ENCODE measurements around the gene GTF2H4. TPM values are rescaled to one million over a fixed set of nuclear protein-coding genes. Genes with fewer than 3 reads are reported as not detected.

Gene GTF2H4
- total and polyA plus RNA-seq, 2 of the 8 experiments (the other 6 are each of a cell fraction or from before 2014, with no cell fraction given): 42.3 to 53.4 TPM

GRCh38 chr6:30898750-30899360 lies 9.2 kb upstream of the GTF2H4 start:
- no peak overlapping the region for H2BK12ac ChIP-seq (ENCODE audit: low read depth, low read length)
- no peak overlapping the region for H3K56ac ChIP-seq (replicated peaks; ENCODE audit: insufficient read length, low read depth, low read length)
- H3K23me2 ChIP-seq (ENCODE audit: low read depth, low read length): peaks cover 5% of the 10 kb centered on the region; the same call in 1 of the 2 replicates
- no peak overlapping the region for H3K4me2 ChIP-seq (ENCODE audit: insufficient read depth in 1 of 2, low read depth in 2 of 2, low read length in 2 of 2)
- H3K4me3 ChIP-seq (ENCODE audit: extremely low read depth in 1 of 4, insufficient read depth in 2 of 4, low read depth in 3 of 4, low read length in 4 of 4): no peak overlapping the region
- no peak overlapping the region for H4K8ac ChIP-seq (ENCODE audit: extremely low read depth, insufficient read depth, low read length)
- H3K4me1 ChIP-seq (replicated peaks in 1 of 4; ENCODE audit: control insufficient read depth in 3 of 4, insufficient read depth in 4 of 4, low read length in 3 of 4): no peaks in the 10 kb centered on the region
- no peak overlapping the region for H2BK120ac ChIP-seq (replicated peaks; ENCODE audit: low read depth, low read length)
- 88% methylated on average over 20 of the region's 23 CpGs; no CpG with 5 or more reads in 1 of the 2 experiments for WGBS, 2 experiments (ENCODE audit: extremely low coverage in 1 of 2, insufficient coverage in 1 of 2, insufficient read length in 1 of 2, insufficient replicate concordance in 2 of 2, low coverage in 1 of 2, low lambda C conversion rate in 2 of 2, missing lambda C conversion rate in 1 of 2)
- H2AFZ ChIP-seq (ENCODE audit: low read length): no peak overlapping the region
- H3K79me2 ChIP-seq (ENCODE audit: control insufficient read depth in 1 of 2, insufficient read depth in 2 of 2, low read length in 2 of 2): no peaks in the 10 kb centered on the region
- H3K9me3 ChIP-seq (ENCODE audit: insufficient read depth in 2 of 2, low read depth in 1 of 2, low read length in 1 of 2): no peaks in the 10 kb centered on the region
- no peak overlapping the region for H3K27ac ChIP-seq (ENCODE audit: low read depth, low read length)
- H2AK5ac ChIP-seq (ENCODE audit: low read depth, low read length): no peak overlapping the region
- no peak overlapping the region for H4K91ac ChIP-seq (replicated peaks; ENCODE audit: insufficient read length, low read length)
- peaks cover 2 to 11% of the 10 kb centered on the region in 2 experiments for H4K20me1 ChIP-seq (replicated peaks in 1 of 2; ENCODE audit: control insufficient read depth in 1 of 2, insufficient read depth in 2 of 2, low read length in 2 of 2)
- no peak overlapping the region for H3K18ac ChIP-seq (ENCODE audit: extremely low read depth, low read length)
- DNase-seq (ENCODE audit: low read depth in 1 of 2, low spot score in 2 of 2): no peak
- ChIA-PET POLR2A (ENCODE audit: partially characterized antibody) (interaction anchor here (1.4 to 5.4 kb wide), 7 partner anchors 10 to 77 kb away, joined by 3 to 22 read pairs (median 5); partner anchors contain the start of genes DDR1 and VARS2), CTCF (ENCODE audit: partially characterized antibody) (interaction anchor here (0.8 to 1.7 kb wide), 10 partner anchors 9 to 181 kb away, joined by 3 to 5 read pairs (median 4); partner anchors contain the start of gene GTF2H4)
- H3K14ac ChIP-seq (ENCODE audit: insufficient read length): no peak overlapping the region
- no peak overlapping the region for H2BK5ac ChIP-seq (ENCODE audit: low read depth, low read length)
- no peak overlapping the region; a peak in 1 of 7 replicates for H3K9ac ChIP-seq (replicated peaks in 1 of 4; ENCODE audit: extremely low read depth in 1 of 4, low read depth in 3 of 4, low read length in 3 of 4)
- no peak overlapping the region for H2BK15ac ChIP-seq (ENCODE audit: low read length)
- H3K79me1 ChIP-seq (ENCODE audit: low read depth, low read length): peaks cover 5% of the 10 kb centered on the region; the same call in 1 of the 2 replicates
- H3K27me3 ChIP-seq (replicated peaks in 1 of 4; ENCODE audit: control insufficient read depth in 3 of 4, extremely low read depth in 1 of 4, insufficient read depth in 3 of 4, low read length in 3 of 4): no peaks in the 10 kb centered on the region
- H2BK20ac ChIP-seq (ENCODE audit: low read length): no peak overlapping the region
- FAIRE-seq: no peak
- H3K23ac ChIP-seq (ENCODE audit: insufficient read length): no peak overlapping the region
- H4K5ac ChIP-seq (ENCODE audit: insufficient read length, low read depth, low read length): no peak overlapping the region
- no peak overlapping the region for H3K4ac ChIP-seq (replicated peaks; ENCODE audit: insufficient read length, low read depth, low read length)
- H3K36me3 ChIP-seq (ENCODE audit: control insufficient read depth in 2 of 4, insufficient read depth in 4 of 4, low read length in 3 of 4): peaks cover 35 to 64% (median 54%) of the 10 kb centered on the region in 4 experiments
- TF ChIP-seq TAF1 (IDR thresholded peaks at IDR 0.05; ENCODE audit: low read depth, low read length): no peak
- TF ChIP-seq, protein P1, sequence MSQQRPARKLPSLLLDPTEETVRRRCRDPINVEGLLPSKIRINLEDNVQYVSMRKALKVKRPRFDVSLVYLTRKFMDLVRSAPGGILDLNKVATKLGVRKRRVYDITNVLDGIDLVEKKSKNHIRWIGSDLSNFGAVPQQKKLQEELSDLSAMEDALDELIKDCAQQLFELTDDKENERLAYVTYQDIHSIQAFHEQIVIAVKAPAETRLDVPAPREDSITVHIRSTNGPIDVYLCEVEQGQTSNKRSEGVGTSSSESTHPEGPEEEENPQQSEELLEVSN (IDR thresholded peaks at IDR 0.05): no peak
- TF ChIP-seq ATF3 (IDR thresholded peaks at IDR 0.05; ENCODE audit: insufficient read depth, low read depth, low read length): no peak
- TF ChIP-seq JUN (IDR thresholded peaks at IDR 0.05; ENCODE audit: low read depth, low read length): no peak
- no peak for TF ChIP-seq MAFK (IDR thresholded peaks at IDR 0.05; ENCODE audit: low read depth, low read length)
- no peak for TF ChIP-seq CTBP2 (IDR thresholded peaks at IDR 0.05; ENCODE audit: borderline replicate concordance, insufficient read depth, insufficient read length, low read length)
- no peak for TF ChIP-seq CHD2 (IDR thresholded peaks at IDR 0.05; ENCODE audit: low read length)
- TF ChIP-seq EGR1 (IDR thresholded peaks at IDR 0.05; ENCODE audit: borderline replicate concordance, low read depth, low read length): no peak
- no peak for TF ChIP-seq SIN3A (conservative IDR thresholded peaks at IDR 0.05 in 1 of 2, IDR thresholded peaks at IDR 0.05 in 1 of 2; ENCODE audit: low read depth in 1 of 2, low read length in 2 of 2)
- TF ChIP-seq GABPA (IDR thresholded peaks at IDR 0.05; ENCODE audit: borderline replicate concordance, insufficient read depth, low read length): no peak
- no peak for TF ChIP-seq YY1 (IDR thresholded peaks at IDR 0.05; ENCODE audit: low read depth, low read length)

Measured in H1 (cell line).